ENCODE data around the gene IFT25. TPM values are rescaled to one million over a fixed set of nuclear protein-coding genes. Genes with fewer than 3 reads are reported as not detected.
"Not testable (repeated sequence)": the region's sequence is repeated elsewhere in the genome, so short reads cannot be mapped to it uniquely, and the experiment has no call there.

The IFT25 gene
- total RNA-seq, 1 donor from 2014 or later = 19.4 TPM

- Histone ChIP-seq H3K9me3 (no peaks in the 10 kb centered on the region), H3K4me1 (peaks cover 27% of the 10 kb centered on the region), H3K27ac (no peak overlapping the region), H3K4me3 (no peak overlapping the region), H3K36me3 (peaks cover 0 to 5% of the 10 kb centered on the region in 2 donors), H3K27me3 (no peaks in the 10 kb centered on the region)
- DNase-seq (ENCODE audit: extremely low spot score in 2 of 2) = no peak
- TF ChIP-seq CTCF (IDR thresholded peaks at IDR 0.05) (no peak), POLR2A (IDR thresholded peaks at IDR 0.05) (no peak), POLR2AphosphoS5 (IDR thresholded peaks at IDR 0.05; ENCODE audit: insufficient read depth in 1 of 2, low read depth in 1 of 2) (no peak)
- intact Hi-C loops (cut with DNase I) = loop anchor here (5.0 kb wide), 1 partner anchor 56 kb away; the partner anchor contains the start of genes IFT25 and LRRC42
These were observed 54.5 kb downstream of the IFT25 start for GRCh38 chr1:53891018-53891417.

- Histone ChIP-seq H3K4me3 (peak overlapping the region; percentile 91 to 94), H3K9me3 (no peaks in the 10 kb centered on the region), H3K36me3 (peaks cover 0 to 5% of the 10 kb centered on the region in 2 donors), H3K4me1 (peaks cover 22% of the 10 kb centered on the region), H3K27ac (no peak overlapping the region), H3K27me3 (no peaks in the 10 kb centered on the region)
- DNase-seq (ENCODE audit: extremely low spot score in 2 of 2) = no peak
- TF ChIP-seq CTCF (IDR thresholded peaks at IDR 0.05) = no peak
- TF ChIP-seq POLR2AphosphoS5 (IDR thresholded peaks at IDR 0.05; ENCODE audit: insufficient read depth in 1 of 2, low read depth in 1 of 2) = no peak
- no peak for TF ChIP-seq POLR2A (IDR thresholded peaks at IDR 0.05)
- intact Hi-C loops (cut with DNase I) = loop anchor here (5.0 kb wide), 1 partner anchor 57 kb away; the partner anchor contains the start of genes IFT25 and LRRC42
These were observed 55.0 kb downstream of the IFT25 start for GRCh38 chr1:53890522-53890941.

GRCh38 chr1:53889304-53890298 lies 55.9 kb downstream of the IFT25 start, which contains the start of gene YIPF1:
Gene YIPF1 (minus strand): TSS chr1:53889797. CDS start chr1:53888937, 860 bp downstream.
- Histone ChIP-seq H3K9me3 (no peaks in the 10 kb centered on the region), H3K4me3 (peak within 1 kb of the TSS; percentile 91 to 94), H3K36me3 (peaks cover 0 to 5% of the 10 kb centered on the region in 2 donors), H3K27me3 (no peaks in the 10 kb centered on the region), H3K27ac (peak within 1 kb of the TSS; percentile 58), H3K4me1 (peaks cover 19% of the 10 kb centered on the region)
- TF ChIP-seq POLR2AphosphoS5 (IDR thresholded peaks at IDR 0.05; ENCODE audit: insufficient read depth in 1 of 2, low read depth in 1 of 2) (peak; percentile 87 to 91), CTCF (IDR thresholded peaks at IDR 0.05) (no peak)
- intact Hi-C loops (cut with DNase I) = loop anchor here (5.0 kb wide), 1 partner anchor 58 kb away; the partner anchor contains the start of genes IFT25 and LRRC42
- DNase-seq (ENCODE audit: extremely low spot score in 2 of 2) = peak in 1 of 2 donors; percentile 92

- peak overlapping the region; percentile 58 for H3K27ac ChIP-seq
- H3K4me1 ChIP-seq = peaks cover 19% of the 10 kb centered on the region
- no peak for DNase-seq (ENCODE audit: extremely low spot score in 2 of 2)
- no peaks in the 10 kb centered on the region for H3K27me3 ChIP-seq
- H3K9me3 ChIP-seq = no peaks in the 10 kb centered on the region
- intact Hi-C loops (cut with DNase I) = no loop called here
- TF ChIP-seq POLR2AphosphoS5 (IDR thresholded peaks at IDR 0.05; ENCODE audit: insufficient read depth in 1 of 2, low read depth in 1 of 2) = no peak
- no peak for TF ChIP-seq POLR2A (IDR thresholded peaks at IDR 0.05)
- no peak for TF ChIP-seq CTCF (IDR thresholded peaks at IDR 0.05)
- peaks cover 0 to 5% of the 10 kb centered on the region in 2 donors for H3K36me3 ChIP-seq
- H3K4me3 ChIP-seq = peak overlapping the region; percentile 91 to 94
These were observed 56.8 kb downstream of the IFT25 start for GRCh38 chr1:53888681-53889080.

- DNase-seq (ENCODE audit: extremely low spot score in 2 of 2); H3K4me3 ChIP-seq; H3K9me3 ChIP-seq; H3K27me3 ChIP-seq; intact Hi-C loops (cut with DNase I); H3K4me1 ChIP-seq; H3K27ac ChIP-seq: not testable (repeated sequence)
- H3K36me3 ChIP-seq = peaks cover 0 to 20% of the 10 kb centered on the region in 2 donors
These were observed 61.9 kb downstream of the IFT25 start for GRCh38 chr1:53883600-53883999.

GRCh38 chr1:53881853-53882252 lies 63.6 kb downstream of the IFT25 start:
- H3K9me3 ChIP-seq; H3K27me3 ChIP-seq; H3K27ac ChIP-seq; H3K4me1 ChIP-seq; intact Hi-C loops (cut with DNase I); H3K4me3 ChIP-seq; DNase-seq (ENCODE audit: extremely low spot score in 2 of 2): not testable (repeated sequence)
- H3K36me3 ChIP-seq = peaks cover 0 to 24% of the 10 kb centered on the region in 2 donors
